Kidney epithelial cell (primary cell): ENCODE data around the gene LYPLA2. TPM values are rescaled to one million over a fixed set of nuclear protein-coding genes. Genes with fewer than 3 reads are reported as not detected.

Experiments
- DNase-seq: peaks from one replicate; pipeline ENCODE4 v3.0.0-alpha.2; 2010; ENCODE audit warnings: low read depth
- H3K27me3 ChIP-seq: 2 replicates; pipeline ENCODE4 v1.6.0; 2011; ENCODE audit warnings: low read length; ENCODE audit not compliant: control insufficient read depth, insufficient read depth
- H3K36me3 ChIP-seq: 2 replicates; pipeline ENCODE4 v1.5.1; 2011; ENCODE audit warnings: low read length; ENCODE audit not compliant: control insufficient read depth, insufficient read depth
- H3K4me3 ChIP-seq: 2 replicates; pipeline ENCODE4 v1.5.1; 2011; ENCODE audit warnings: low read depth, mild to moderate bottlenecking, control low read depth, low read length
- CTCF ChIP-seq: IDR thresholded peaks from 2 replicates; pipeline ENCODE4 v1.5.1; 2011; ENCODE audit warnings: mild to moderate bottlenecking, moderate library complexity, low read length, control low read depth, inconsistent platforms; ENCODE audit not compliant: insufficient read depth, poor library complexity, severe bottlenecking
- total RNA-seq: library from RNA; depleted of rRNA; stranded (reverse); fragments of >200 nt; gene quantifications from 2 replicates; pipeline ENCODE4 v1.2.3, GENCODE V29; 2015

The LYPLA2 gene
- total RNA-seq, 1 donor from 2014 or later: 163 TPM

GRCh38 chr1:23748016-23748415 is 42.9 kb upstream of the LYPLA2 start:
- no peaks in the 10 kb centered on the region for H3K36me3 ChIP-seq
- no peaks in the 10 kb centered on the region for H3K27me3 ChIP-seq
- H3K4me3 ChIP-seq: no peak overlapping the region
- no peak for TF ChIP-seq CTCF
- no peak for DNase-seq

- peak; percentile 77 for TF ChIP-seq CTCF
- no peak for DNase-seq
- Histone ChIP-seq H3K27me3 (no peaks in the 10 kb centered on the region), H3K4me3 (no peak overlapping the region), H3K36me3 (no peaks in the 10 kb centered on the region)
Measured at GRCh38 chr1:23751050-23751814, 39.7 kb upstream of the LYPLA2 start.

- H3K27me3 ChIP-seq: no peaks in the 10 kb centered on the region
- H3K4me3 ChIP-seq: no peak overlapping the region
- DNase-seq: no peak
- peaks cover 1% of the 10 kb centered on the region for H3K36me3 ChIP-seq
- no peak for TF ChIP-seq CTCF
Measured at GRCh38 chr1:23751815-23752200, 39.1 kb upstream of the LYPLA2 start.

- Histone ChIP-seq H3K27me3 (no peaks in the 10 kb centered on the region), H3K4me3 (no peak overlapping the region), H3K36me3 (peaks cover 3% of the 10 kb centered on the region)
- no peak for DNase-seq
- no peak for TF ChIP-seq CTCF
Measured at GRCh38 chr1:23752909-23753308, 38.0 kb upstream of the LYPLA2 start.

- DNase-seq: peak; percentile 61
- Histone ChIP-seq H3K27me3 (no peaks in the 10 kb centered on the region), H3K36me3 (peaks cover 3% of the 10 kb centered on the region), H3K4me3 (no peak overlapping the region)
- no peak for TF ChIP-seq CTCF
Measured at GRCh38 chr1:23756676-23757075, 34.3 kb upstream of the LYPLA2 start.

- peaks cover 3% of the 10 kb centered on the region for H3K36me3 ChIP-seq
- H3K4me3 ChIP-seq: no peak overlapping the region
- H3K27me3 ChIP-seq: no peaks in the 10 kb centered on the region
- TF ChIP-seq CTCF: no peak
- no peak for DNase-seq
Measured at GRCh38 chr1:23757812-23758211, 33.1 kb upstream of the LYPLA2 start.
